ENCODE data around the gene USP3.

- TF ChIP-seq, protein P1, sequence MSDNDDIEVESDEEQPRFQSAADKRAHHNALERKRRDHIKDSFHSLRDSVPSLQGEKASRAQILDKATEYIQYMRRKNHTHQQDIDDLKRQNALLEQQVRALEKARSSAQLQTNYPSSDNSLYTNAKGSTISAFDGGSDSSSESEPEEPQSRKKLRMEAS (IDR thresholded peaks at IDR 0.05): no peak
- TF ChIP-seq, protein P2, sequence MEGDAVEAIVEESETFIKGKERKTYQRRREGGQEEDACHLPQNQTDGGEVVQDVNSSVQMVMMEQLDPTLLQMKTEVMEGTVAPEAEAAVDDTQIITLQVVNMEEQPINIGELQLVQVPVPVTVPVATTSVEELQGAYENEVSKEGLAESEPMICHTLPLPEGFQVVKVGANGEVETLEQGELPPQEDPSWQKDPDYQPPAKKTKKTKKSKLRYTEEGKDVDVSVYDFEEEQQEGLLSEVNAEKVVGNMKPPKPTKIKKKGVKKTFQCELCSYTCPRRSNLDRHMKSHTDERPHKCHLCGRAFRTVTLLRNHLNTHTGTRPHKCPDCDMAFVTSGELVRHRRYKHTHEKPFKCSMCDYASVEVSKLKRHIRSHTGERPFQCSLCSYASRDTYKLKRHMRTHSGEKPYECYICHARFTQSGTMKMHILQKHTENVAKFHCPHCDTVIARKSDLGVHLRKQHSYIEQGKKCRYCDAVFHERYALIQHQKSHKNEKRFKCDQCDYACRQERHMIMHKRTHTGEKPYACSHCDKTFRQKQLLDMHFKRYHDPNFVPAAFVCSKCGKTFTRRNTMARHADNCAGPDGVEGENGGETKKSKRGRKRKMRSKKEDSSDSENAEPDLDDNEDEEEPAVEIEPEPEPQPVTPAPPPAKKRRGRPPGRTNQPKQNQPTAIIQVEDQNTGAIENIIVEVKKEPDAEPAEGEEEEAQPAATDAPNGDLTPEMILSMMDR (IDR thresholded peaks at IDR 0.05; ENCODE audit: low read depth, low read length, missing input control): no peak
- TF ChIP-seq HNF4G (IDR thresholded peaks at IDR 0.05) (no peak), JUND (IDR thresholded peaks at IDR 0.05) (no peak), RAD21 (IDR thresholded peaks at IDR 0.05) (no peak), SP1 (IDR thresholded peaks at IDR 0.05) (no peak), ATF3 (IDR thresholded peaks at IDR 0.05) (no peak), REST (IDR thresholded peaks at IDR 0.05) (no peak), TAF1 (conservative IDR thresholded peaks at IDR 0.05) (no peak), GABPA (IDR thresholded peaks at IDR 0.05 in 1 of 2, conservative IDR thresholded peaks at IDR 0.05 in 1 of 2) (no peak), EGR1 (IDR thresholded peaks at IDR 0.05; ENCODE audit: low read depth in 2 of 2) (no peak), YY1 (IDR thresholded peaks at IDR 0.05) (no peak)
Observed at GRCh38 chr15:63490345-63491034, 13.9 kb upstream of the USP3 start.

All from liver (tissue), 3 donors.